OCI-LY3 (cell line): ENCODE data around the gene SLC6A12.

Source experiments
- CTCF ChIP-seq: fragments of 200-600, 300-600 bp; sonication (generic); IDR thresholded peaks from 2 replicates; pipeline ENCODE4 v1.5.1; 2014; ENCODE audit warnings: antibody characterized with exemption, low read length, low read depth
- EZH2phosphoT487 ChIP-seq: fragments of 200-600 bp; shearing (Covaris generic); IDR thresholded peaks from 2 replicates; pipeline ENCODE4 v1.6.1; 2018; ENCODE audit warnings: antibody characterized with exemption, mixed run types, low read depth

- TF ChIP-seq CTCF: no peak
- TF ChIP-seq EZH2phosphoT487: no peak
Measured at GRCh38 chr12:263574-263973, 49.6 kb upstream of the SLC6A12 start.
